Ishikawa (cell line): ENCODE data around the gene SAA1.

Experiments
- CEBPB ChIP-seq: IDR thresholded peaks from 2 replicates; pipeline ENCODE4 v1.6.1; 2012
- EP300 ChIP-seq: IDR thresholded peaks from 2 replicates; pipeline ENCODE4 v1.6.1; 2012; ENCODE audit warnings: borderline replicate concordance
- MAX ChIP-seq: IDR thresholded peaks from 2 replicates; pipeline ENCODE4 v1.6.1; 2012
- RAD21 ChIP-seq: IDR thresholded peaks from 2 replicates; pipeline ENCODE4 v1.6.1; 2012; ENCODE audit warnings: low read depth
- REST ChIP-seq: IDR thresholded peaks from 2 replicates; pipeline ENCODE4 v1.6.1; 2012; ENCODE audit warnings: low read depth, mild to moderate bottlenecking
- TAF1 ChIP-seq: IDR thresholded peaks from 2 replicates; pipeline ENCODE4 v1.6.1; 2012; ENCODE audit warnings: low read depth, mild to moderate bottlenecking
- YY1 ChIP-seq: IDR thresholded peaks from 2 replicates; pipeline ENCODE4 v1.6.1; 2012; ENCODE audit warnings: low read depth

- TF ChIP-seq EP300 (no peak), TAF1 (no peak), RAD21 (no peak), CEBPB (no peak), REST (no peak), YY1 (no peak), MAX (no peak)
Observed at GRCh38 chr11:18253778-18254338, 12.2 kb upstream of the SAA1 start.
